HG03442 (cell line): ENCODE measurements around the gene CYB5B.
"Not testable (repeated sequence)": the region's sequence is repeated elsewhere in the genome, so short reads cannot be mapped to it uniquely, and the experiment has no call there.

Experiments used
- ATAC-seq: cut with Tn5 transposase; IDR thresholded peaks from one replicate; pipeline ENCODE4 v1.9.1; 2021; ENCODE audit warnings: mild to moderate bottlenecking, moderate library complexity; ENCODE audit not compliant: unreplicated experiment

CYB5B gene

DNA sequence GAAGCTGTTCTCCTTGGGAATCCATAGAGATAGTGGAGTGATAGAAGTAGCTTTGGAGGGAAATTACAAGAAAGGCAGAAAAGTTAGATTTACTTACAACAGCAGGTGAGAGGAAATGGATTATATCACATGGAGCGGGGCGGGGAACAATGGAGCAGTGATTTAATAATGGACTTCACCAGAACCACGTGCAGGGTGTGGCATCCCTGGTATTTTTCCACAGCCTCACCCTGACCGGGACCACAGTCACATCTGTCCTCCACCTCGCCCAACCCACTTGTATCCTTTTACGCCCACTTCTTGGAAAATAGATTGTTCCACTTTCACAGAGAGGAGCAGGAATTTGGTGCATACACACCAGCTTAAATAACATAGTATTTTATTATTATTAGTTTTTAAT lies 15.9 kb upstream of the CYB5B start:
- ATAC-seq: no peak

DNA sequence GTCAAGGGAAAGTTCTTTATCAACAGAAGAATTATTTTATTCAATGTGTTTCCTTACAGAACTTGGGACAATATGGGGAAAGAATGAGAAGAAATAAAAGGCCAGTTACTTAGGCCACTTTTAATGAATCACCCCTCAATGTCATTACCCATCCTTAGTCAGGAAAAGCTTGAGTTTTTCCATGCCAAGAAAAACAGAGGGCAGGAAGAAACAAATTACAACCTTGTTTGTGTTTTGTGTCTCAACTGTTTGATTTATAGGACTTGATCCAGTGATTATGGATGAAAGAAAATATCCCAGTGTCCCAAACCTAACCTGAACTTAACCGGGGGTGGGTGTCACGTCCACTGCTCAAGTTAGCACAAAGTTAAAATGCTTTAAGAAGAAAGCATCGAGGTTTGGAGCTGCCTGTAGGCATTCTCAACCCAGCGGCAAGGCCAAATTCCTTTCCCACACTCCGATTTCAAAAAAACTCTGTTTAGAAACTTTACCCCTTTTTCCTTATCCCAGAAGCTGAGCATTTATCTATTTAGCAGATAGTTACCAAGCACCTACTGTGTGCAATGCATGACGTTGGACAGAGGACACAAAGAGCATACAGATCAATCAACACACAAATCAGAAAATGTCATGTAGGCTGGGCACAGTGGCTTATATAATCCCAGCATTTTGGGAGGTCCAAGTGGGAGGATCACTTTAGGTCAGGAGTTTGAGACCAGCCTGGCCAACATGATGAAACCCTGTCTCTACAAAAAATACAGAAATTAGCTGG lies 14.0 kb upstream of the CYB5B start:
- ATAC-seq: no peak

GRCh38 chr16:69411064-69411985 lies 13.1 kb upstream of the CYB5B start:
- no peak for ATAC-seq

- no peak for ATAC-seq
Observed at GRCh38 chr16:69412287-69412686, 12.1 kb upstream of the CYB5B start.

- ATAC-seq: no peak
Observed at GRCh38 chr16:69413045-69413664, 11.3 kb upstream of the CYB5B start.

GRCh38 chr16:69417520-69418199 lies 6.8 kb upstream of the CYB5B start:
- no peak for ATAC-seq

DNA sequence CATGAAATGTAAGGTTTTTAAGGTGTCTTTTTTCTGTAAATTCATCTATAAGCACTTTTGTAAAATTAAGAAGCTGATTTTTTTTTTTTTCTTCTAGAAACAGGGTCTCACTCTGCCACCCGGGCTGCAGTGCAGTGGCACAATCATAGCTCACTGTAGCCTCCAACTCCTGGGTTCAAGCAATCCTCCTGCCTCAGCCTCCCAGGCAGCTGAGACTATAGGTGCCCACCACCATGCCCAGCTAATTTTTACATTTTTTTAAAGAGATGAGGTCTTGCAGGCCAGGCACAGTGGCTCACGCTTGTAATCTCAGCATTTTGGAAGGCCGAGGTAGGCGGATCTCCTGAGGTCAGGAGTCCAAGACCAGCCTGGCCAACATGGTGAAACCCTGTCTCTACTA lies 4.5 kb upstream of the CYB5B start:
- ATAC-seq: no peak

DNA sequence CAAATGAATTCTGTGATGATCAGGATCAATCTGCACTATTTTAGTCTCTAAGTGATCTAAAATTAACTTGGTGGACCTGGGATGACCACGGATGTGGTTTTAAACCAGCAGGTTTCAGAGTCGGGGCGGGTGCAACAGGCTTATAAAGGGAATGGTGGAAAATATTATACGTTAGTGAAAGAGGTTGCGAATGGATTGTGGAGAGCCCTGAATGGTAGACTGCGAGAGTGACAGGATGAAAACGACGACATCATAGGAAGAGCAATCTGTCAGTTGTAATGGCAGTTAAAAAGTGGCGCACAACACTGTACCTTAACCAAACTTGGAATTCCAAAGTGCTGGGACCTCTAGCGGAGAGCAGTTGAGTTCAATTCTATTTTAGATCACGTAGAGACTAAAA lies 1.2 kb upstream of the CYB5B start:
- ATAC-seq: no peak

DNA sequence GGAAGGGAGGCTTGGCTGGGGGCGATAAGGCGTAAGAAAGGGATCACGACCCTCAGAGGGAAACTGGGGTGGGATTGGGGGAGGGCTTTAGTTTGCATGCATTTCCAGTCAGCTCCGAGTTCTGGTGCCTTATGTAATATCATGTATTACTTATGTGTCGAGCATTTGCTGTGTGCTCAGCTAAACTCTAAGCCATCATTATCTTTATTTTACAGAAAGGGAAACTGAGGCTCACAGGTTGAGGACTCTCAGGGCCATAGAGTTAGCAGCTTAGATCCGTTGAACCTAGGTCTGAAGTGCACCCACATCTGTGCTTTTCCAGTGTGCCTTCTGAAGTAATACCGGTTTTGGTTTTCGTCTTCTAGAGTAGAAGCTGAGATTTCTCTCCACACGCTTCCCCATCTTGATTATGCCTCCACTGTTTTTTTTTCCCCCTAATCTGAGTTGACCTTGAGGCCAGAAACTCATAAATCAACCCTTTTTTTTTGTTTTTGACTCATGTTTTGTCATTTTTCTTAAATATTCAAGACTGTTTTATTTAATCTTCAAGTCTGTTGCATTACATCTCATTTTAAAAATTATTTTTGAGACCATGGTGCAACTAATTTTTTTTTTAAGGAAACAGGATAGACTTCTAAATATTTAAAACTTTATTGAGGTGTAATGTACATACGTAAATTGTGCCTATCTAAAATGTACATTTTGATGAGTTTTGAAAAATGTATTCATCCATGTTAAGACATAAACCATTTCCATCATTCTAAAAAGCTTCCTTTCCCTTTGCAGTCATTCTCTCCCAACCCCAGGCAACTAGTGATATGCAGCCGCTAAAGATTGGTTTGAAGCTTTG lies 741 bp downstream of the CYB5B start:
- no peak for ATAC-seq

- ATAC-seq: no peak
Observed at GRCh38 chr16:69428652-69429051, 4.2 kb downstream of the CYB5B start.

- not testable (repeated sequence) for ATAC-seq
Observed at GRCh38 chr16:69429058-69429640, 4.7 kb downstream of the CYB5B start.

DNA sequence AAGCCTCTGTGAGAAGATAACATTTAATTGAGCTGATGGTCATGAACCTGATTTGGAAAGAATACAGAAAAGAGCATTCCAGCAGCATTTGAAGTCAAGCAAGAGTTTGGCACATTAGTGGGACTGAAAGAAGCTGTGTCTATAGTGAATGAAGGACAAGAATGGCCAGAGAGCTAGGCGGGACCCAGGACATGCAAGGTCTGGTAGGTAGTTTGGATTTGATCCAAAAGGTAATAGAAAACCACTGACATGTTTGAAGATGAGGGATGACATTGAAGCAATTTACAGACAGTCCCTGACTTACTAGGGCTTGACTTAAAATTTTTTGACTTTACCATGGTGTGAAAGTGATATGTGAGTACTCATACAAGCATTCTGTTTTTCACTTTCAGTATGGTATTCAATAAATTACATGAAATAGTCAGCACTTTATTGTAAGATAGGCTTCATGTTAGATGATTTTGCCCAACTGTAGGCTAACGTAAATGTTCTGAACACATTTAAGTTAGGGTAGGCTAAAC lies 7.6 kb downstream of the CYB5B start:
- ATAC-seq: no peak

- ATAC-seq: no peak
Observed at GRCh38 chr16:69434066-69434465, 9.6 kb downstream of the CYB5B start.

- ATAC-seq: no peak
Observed at GRCh38 chr16:69435977-69436820, 11.8 kb downstream of the CYB5B start.

DNA sequence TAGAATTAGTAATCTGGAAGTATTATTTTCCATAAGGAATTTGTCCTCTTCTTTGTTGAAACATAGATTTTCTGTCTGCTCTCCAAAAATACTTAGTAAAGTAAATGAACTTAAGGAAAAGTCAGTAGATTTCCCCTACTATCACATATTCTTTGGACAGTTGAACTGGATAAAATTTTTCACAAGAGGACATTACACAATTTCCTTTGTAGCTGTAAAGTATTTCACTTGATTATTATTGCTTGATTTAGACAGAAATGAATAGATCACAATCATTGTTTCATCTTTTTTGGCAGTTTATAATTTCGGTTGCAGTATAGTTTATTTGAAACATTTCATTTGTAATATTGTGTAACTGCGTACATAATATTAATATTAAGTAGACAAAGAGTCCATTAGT lies 12.5 kb downstream of the CYB5B start:
- ATAC-seq: no peak

DNA sequence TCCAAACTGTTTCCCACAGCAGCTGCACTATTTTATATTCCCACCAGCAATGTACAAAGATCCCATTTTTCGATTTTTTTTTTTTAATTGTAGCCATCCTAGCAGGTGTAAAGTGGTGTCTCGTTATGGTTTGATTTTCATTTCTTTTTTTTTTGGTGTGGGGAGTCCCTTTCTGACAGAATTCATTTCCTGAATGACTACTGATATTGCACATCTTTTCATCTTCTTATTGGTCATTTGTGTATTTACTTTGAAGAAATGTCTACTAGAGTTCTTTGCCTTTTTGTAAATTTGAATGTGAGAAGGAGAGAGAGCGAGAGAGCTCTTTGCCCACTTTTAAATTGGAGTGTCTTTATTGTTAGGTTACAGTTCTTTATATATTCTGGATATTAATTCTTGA lies 14.0 kb downstream of the CYB5B start:
- no peak for ATAC-seq

DNA sequence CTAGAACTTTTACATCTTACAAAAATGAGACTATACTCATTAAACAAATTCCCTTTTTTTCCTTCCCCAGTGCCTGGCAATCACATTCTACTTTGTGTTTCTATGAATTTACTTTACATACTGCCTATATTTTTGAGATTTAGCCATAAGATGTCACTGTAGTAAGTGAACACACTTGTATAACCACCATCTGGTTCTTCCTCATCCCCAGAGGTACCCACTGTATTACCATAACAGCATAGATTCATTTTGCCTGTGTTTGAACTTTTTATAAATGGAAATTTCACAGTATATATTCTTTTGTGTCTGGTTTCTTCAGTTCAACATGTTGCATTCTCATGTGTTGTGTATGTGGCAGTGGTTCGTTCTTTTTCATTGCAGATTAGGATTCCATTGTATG lies 15.8 kb downstream of the CYB5B start:
- no peak for ATAC-seq

- ATAC-seq: not testable (repeated sequence)
Observed at GRCh38 chr16:69441030-69441429, 16.6 kb downstream of the CYB5B start.
